Stimulated activated CD8-positive, alpha-beta memory T cell treated with anti-CD3 and anti-CD28 coated beads, Interleukin-4, amount 100 ng/mL, for 48 hours (primary cell): ENCODE data around the gene ARHGAP32.
"Not testable (repeated sequence)": the region's sequence is repeated elsewhere in the genome, so short reads cannot be mapped to it uniquely, and the experiment has no call there.

ENCODE experiments used
- DNase-seq: peaks from one replicate; pipeline ENCODE4 v3.0.0-alpha.2; 2020

ARHGAP32 gene

GRCh38 chr11:128927683-128928336 is 264.3 kb downstream of the ARHGAP32 start:
- DNase-seq, result no peak

- DNase-seq, result no peak
Measured at GRCh38 chr11:128927108-128927461, 265.0 kb downstream of the ARHGAP32 start.

- DNase-seq, result no peak
Measured at GRCh38 chr11:128926437-128927107, 265.6 kb downstream of the ARHGAP32 start.

- DNase-seq, result no peak
Measured at GRCh38 chr11:128926000-128926399, 266.1 kb downstream of the ARHGAP32 start.

GRCh38 chr11:128925250-128925600 is 266.9 kb downstream of the ARHGAP32 start:
- DNase-seq, result no peak

GRCh38 chr11:128924510-128925249 is 267.4 kb downstream of the ARHGAP32 start:
- no peak for DNase-seq

- no peak for DNase-seq
Measured at GRCh38 chr11:128924104-128924503, 268.0 kb downstream of the ARHGAP32 start.

GRCh38 chr11:128921793-128922192 is 270.3 kb downstream of the ARHGAP32 start:
- DNase-seq, result no peak

- no peak for DNase-seq
Measured at GRCh38 chr11:128920666-128921065, 271.5 kb downstream of the ARHGAP32 start.

- not testable (repeated sequence) for DNase-seq
Measured at GRCh38 chr11:128919635-128920034, 272.5 kb downstream of the ARHGAP32 start.

GRCh38 chr11:128919216-128919615 is 272.9 kb downstream of the ARHGAP32 start:
- no peak for DNase-seq

GRCh38 chr11:128917144-128917724 is 274.9 kb downstream of the ARHGAP32 start:
- DNase-seq, result no peak

GRCh38 chr11:128916681-128917080 is 275.4 kb downstream of the ARHGAP32 start:
- DNase-seq, result no peak

GRCh38 chr11:128916037-128916572 is 276.0 kb downstream of the ARHGAP32 start:
- no peak for DNase-seq

GRCh38 chr11:128915149-128915521 is 277.0 kb downstream of the ARHGAP32 start:
- no peak for DNase-seq
